Measurements from ENCODE around the gene SLC7A8.

SLC7A8 gene

DNA sequence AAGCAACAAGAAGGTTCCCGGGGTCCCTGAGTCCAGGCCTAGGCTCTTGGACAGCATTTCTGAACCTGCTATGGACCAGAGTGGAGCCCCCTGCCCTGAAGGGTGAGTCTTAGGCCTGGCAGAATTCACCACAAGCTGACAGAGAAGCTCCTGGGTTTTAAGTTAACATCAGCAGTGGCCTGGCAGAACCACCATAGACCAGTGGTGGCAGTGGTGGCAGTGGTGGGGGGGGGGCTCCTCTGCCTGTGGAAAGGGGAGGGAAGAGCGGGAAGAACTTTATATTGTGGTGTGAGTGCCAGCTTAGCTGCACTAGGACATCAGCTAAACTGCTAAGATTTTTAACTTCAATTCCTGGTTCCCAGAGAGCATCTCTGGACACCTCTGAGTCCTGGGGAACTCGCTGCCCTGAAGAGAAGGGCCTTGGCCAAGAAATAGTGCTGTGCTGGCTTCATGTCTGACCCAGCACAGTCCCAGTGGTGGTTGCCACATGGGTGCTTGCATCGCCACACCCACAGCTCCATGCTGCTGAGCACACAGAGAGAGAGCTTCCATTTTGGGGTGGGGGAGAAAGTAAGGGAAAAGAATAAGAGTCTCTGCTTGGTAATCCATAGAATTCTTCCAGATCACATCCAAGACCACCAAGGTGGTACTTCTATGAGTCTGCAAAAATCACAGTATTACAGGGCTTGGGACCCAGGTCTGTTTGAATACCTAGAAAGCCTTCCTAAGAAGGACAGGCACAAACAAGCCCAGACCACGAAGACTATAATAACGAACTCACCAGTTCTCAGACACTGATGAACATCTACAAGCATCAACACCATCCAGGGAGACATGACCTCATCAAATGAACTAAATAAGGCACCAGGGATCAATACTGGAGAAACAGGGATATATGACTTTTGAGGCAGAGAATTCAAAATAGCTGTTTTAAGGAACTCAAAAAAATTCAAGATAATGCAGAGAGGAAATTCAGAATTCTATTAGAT is 33.9 kb upstream of the SLC7A8 start:
- TF ChIP-seq ZNF133 (tag by site-specific recombination; IDR thresholded peaks at IDR 0.05) (no peak), SETDB1 (IDR thresholded peaks at IDR 0.05; ENCODE audit: insufficient read length, low read length) (no peak), ZNF248 (tag by site-specific recombination; IDR thresholded peaks at IDR 0.05) (no peak), KLF9 (tag by site-specific recombination; IDR thresholded peaks at IDR 0.05; ENCODE audit: low read depth) (no peak), ZNF555 (tag by site-specific recombination; conservative IDR thresholded peaks at IDR 0.05) (no peak), TCF7L2 (IDR thresholded peaks at IDR 0.05; ENCODE audit: borderline replicate concordance, low read depth, low read length) (no peak)
- CTCF ChIA-PET = interaction anchor here (0.6 kb wide), 1 partner anchor 17 kb away, joined by 8 read pairs; no protein-coding TSS in a partner anchor
- Histone ChIP-seq H3K9me3 (ENCODE audit: control insufficient read depth, insufficient read depth, low read depth, low read length) (no peaks in the 10 kb centered on the region), H3K27ac (ENCODE audit: extremely low read depth, low read depth, low read length) (no peak overlapping the region), H3K36me3 (ENCODE audit: control insufficient read depth in 2 of 2, insufficient read depth in 1 of 2, low read length in 2 of 2) (no peaks in the 10 kb centered on the region), H3K4me3 (ENCODE audit: low read depth, low read length) (no peak overlapping the region), H3K4me1 (ENCODE audit: control insufficient read depth, insufficient read depth, low read length) (no peaks in the 10 kb centered on the region)
- POLR2A ChIA-PET = no interaction called here

DNA sequence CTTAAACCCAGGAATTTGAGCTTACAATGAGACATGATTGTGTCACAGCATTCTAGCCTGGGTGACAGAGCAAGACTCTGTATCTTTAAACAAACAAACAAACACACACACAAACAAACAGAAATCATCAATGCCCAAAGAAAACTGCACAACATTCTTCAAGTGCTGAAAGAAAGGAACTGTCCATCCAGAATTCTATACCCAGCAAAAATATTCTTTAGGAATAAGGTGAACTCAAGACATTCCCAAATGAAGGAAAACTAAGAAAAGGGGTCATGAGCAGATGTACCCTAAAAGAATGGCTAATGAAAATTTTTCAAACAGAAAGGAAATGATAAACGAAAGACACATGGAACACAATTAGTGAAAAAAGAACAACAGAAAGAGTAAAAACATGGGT is 32.0 kb upstream of the SLC7A8 start:
- Histone ChIP-seq H3K27ac (ENCODE audit: extremely low read depth, low read depth, low read length) (no peak overlapping the region), H3K4me3 (ENCODE audit: low read depth, low read length) (no peak overlapping the region), H3K36me3 (ENCODE audit: control insufficient read depth in 2 of 2, insufficient read depth in 1 of 2, low read length in 2 of 2) (no peaks in the 10 kb centered on the region), H3K9me3 (ENCODE audit: control insufficient read depth, insufficient read depth, low read depth, low read length) (no peaks in the 10 kb centered on the region), H3K4me1 (ENCODE audit: control insufficient read depth, insufficient read depth, low read length) (no peaks in the 10 kb centered on the region)
- ChIA-PET POLR2A (interaction anchor here (0.6 kb wide), 1 partner anchor 21 kb away, joined by 4 read pairs; no protein-coding TSS in a partner anchor), CTCF (no interaction called here)
- peak; percentile 23 for TF ChIP-seq SETDB1 (IDR thresholded peaks at IDR 0.05; ENCODE audit: insufficient read length, low read length)
- TF ChIP-seq, protein P1, sequence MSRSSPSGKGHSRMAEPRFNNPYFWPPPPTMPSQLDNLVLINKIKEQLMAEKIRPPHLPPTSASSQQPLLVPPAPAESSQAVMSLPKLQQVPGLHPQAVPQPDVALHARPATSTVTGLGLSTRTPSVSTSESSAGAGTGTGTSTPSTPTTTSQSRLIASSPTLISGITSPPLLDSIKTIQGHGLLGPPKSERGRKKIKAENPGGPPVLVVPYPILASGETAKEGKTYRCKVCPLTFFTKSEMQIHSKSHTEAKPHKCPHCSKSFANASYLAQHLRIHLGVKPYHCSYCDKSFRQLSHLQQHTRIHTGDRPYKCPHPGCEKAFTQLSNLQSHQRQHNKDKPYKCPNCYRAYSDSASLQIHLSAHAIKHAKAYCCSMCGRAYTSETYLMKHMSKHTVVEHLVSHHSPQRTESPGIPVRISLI (tag by site-specific recombination; IDR thresholded peaks at IDR 0.05) = no peak
- TF ChIP-seq ZFP41 (tag by site-specific recombination; IDR thresholded peaks at IDR 0.05; ENCODE audit: borderline replicate concordance) = no peak
- TF ChIP-seq ZNF114 (tag by site-specific recombination; IDR thresholded peaks at IDR 0.05) = no peak
- TF ChIP-seq, protein P2, sequence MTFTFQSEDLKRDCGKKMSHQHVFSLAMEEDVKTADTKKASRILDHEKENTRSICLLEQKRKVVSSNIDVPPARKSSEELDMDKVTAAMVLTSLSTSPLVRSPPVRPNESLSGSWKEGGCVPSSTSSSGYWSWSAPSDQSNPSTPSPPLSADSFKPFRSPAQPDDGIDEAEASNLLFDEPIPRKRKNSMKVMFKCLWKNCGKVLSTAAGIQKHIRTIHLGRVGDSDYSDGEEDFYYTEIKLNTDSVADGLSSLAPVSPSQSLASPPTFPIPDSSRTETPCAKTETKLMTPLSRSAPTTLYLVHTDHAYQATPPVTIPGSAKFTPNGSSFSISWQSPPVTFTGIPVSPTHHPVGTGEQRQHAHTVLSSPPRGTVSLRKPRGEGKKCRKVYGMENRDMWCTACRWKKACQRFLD (tag by site-specific recombination; IDR thresholded peaks at IDR 0.05) = no peak

DNA sequence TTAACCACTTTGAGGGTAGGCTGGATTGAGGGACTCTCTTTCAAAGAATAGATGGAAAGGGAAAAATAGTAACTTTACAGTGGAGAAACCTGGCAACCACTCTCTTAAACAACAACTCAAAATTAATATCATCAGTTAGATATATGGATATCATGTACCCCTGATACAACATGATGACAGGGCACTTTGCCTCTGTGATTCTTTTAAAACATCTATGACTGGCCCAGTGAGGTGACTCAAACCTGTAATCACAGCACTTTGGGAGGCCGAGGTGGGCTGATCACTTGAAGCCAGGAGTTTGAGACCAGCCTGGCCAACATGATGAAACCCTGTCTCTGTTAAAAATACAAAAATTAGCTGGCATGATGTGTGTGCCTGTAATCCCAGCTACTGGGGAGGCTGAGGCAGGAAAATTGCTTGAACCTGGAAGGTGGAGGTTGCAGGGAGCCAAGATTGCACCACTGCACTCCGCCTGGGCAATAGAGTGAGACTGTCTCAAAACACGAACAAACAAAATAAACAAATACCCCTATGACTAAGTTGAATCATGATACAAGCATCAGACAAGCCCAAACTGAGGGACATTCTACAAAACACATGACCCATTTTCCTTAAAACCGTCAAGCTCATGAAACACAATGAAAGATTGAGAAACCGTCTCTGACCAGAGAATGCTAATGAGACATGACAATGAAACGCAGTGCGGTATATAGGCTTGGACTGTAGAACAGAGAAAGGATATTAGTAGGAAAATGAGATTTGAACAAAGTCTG is 26.4 kb upstream of the SLC7A8 start:
- POLR2A ChIA-PET = no interaction called here
- no peak for TF ChIP-seq ZNF701 (tag by site-specific recombination; IDR thresholded peaks at IDR 0.05)
- TF ChIP-seq, protein P3, sequence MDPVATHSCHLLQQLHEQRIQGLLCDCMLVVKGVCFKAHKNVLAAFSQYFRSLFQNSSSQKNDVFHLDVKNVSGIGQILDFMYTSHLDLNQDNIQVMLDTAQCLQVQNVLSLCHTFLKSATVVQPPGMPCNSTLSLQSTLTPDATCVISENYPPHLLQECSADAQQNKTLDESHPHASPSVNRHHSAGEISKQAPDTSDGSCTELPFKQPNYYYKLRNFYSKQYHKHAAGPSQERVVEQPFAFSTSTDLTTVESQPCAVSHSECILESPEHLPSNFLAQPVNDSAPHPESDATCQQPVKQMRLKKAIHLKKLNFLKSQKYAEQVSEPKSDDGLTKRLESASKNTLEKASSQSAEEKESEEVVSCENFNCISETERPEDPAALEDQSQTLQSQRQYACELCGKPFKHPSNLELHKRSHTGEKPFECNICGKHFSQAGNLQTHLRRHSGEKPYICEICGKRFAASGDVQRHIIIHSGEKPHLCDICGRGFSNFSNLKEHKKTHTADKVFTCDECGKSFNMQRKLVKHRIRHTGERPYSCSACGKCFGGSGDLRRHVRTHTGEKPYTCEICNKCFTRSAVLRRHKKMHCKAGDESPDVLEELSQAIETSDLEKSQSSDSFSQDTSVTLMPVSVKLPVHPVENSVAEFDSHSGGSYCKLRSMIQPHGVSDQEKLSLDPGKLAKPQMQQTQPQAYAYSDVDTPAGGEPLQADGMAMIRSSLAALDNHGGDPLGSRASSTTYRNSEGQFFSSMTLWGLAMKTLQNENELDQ (tag by site-specific recombination; IDR thresholded peaks at IDR 0.05; ENCODE audit: low read depth) = no peak
- no peak for TF ChIP-seq HOXD13 (CRISPR knock-in tag; IDR thresholded peaks at IDR 0.05; ENCODE audit: borderline replicate concordance)
- no peak for TF ChIP-seq ZNF549 (tag by site-specific recombination; IDR thresholded peaks at IDR 0.05)
- TF ChIP-seq ZNF629 (tag by site-specific recombination; IDR thresholded peaks at IDR 0.05) = no peak
- TF ChIP-seq KLF8 (tag by site-specific recombination; IDR thresholded peaks at IDR 0.05) = no peak
- TF ChIP-seq MEIS1 (CRISPR knock-in tag; IDR thresholded peaks at IDR 0.05; ENCODE audit: borderline replicate concordance) = no peak
- TF ChIP-seq, protein P4, sequence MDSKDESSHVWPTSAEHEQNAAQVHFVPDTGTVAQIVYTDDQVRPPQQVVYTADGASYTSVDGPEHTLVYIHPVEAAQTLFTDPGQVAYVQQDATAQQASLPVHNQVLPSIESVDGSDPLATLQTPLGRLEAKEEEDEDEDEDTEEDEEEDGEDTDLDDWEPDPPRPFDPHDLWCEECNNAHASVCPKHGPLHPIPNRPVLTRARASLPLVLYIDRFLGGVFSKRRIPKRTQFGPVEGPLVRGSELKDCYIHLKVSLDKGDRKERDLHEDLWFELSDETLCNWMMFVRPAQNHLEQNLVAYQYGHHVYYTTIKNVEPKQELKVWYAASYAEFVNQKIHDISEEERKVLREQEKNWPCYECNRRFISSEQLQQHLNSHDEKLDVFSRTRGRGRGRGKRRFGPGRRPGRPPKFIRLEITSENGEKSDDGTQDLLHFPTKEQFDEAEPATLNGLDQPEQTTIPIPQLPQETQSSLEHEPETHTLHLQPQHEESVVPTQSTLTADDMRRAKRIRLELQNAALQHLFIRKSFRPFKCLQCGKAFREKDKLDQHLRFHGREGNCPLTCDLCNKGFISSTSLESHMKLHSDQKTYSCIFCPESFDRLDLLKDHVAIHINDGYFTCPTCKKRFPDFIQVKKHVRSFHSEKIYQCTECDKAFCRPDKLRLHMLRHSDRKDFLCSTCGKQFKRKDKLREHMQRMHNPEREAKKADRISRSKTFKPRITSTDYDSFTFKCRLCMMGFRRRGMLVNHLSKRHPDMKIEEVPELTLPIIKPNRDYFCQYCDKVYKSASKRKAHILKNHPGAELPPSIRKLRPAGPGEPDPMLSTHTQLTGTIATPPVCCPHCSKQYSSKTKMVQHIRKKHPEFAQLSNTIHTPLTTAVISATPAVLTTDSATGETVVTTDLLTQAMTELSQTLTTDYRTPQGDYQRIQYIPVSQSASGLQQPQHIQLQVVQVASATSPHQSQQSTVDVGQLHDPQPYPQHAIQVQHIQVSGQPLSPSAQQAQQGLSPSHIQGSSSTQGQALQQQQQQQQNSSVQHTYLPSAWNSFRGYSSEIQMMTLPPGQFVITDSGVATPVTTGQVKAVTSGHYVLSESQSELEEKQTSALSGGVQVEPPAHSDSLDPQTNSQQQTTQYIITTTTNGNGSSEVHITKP (tag by site-specific recombination; IDR thresholded peaks at IDR 0.05) = no peak
- TF ChIP-seq SALL2 (tag by site-specific recombination; IDR thresholded peaks at IDR 0.05; ENCODE audit: borderline replicate concordance) = no peak
- TF ChIP-seq ZNF830 (tag by site-specific recombination; IDR thresholded peaks at IDR 0.05; ENCODE audit: low read depth) = no peak

More for the DNA sequence above, 26.4 kb upstream of the SLC7A8 start:
- H3K4me3 ChIP-seq (ENCODE audit: low read depth, low read length) = no peak overlapping the region
- CTCF ChIA-PET = interaction anchor here (0.7 to 3.2 kb wide), 2 partner anchors 89 to 214 kb away, joined by 3 to 10 read pairs; no protein-coding TSS in a partner anchor
- no peaks in the 10 kb centered on the region for H3K9me3 ChIP-seq (ENCODE audit: control insufficient read depth, insufficient read depth, low read depth, low read length)
- H3K27ac ChIP-seq (ENCODE audit: extremely low read depth, low read depth, low read length) = no peak overlapping the region
- H3K4me1 ChIP-seq (ENCODE audit: control insufficient read depth, insufficient read depth, low read length) = no peaks in the 10 kb centered on the region
- no peaks in the 10 kb centered on the region for H3K36me3 ChIP-seq (ENCODE audit: control insufficient read depth in 2 of 2, insufficient read depth in 1 of 2, low read length in 2 of 2)
